GM03348 (cell line): ENCODE results near the gene OGDH.
"Not testable (repeated sequence)": the region's sequence is repeated elsewhere in the genome, so short reads cannot be mapped to it uniquely, and the experiment has no call there.

Experiments
- DNase-seq: peaks from one replicate; pipeline ENCODE4 v3.0.0; 2012; ENCODE audit warnings: low spot score

The OGDH gene

GRCh38 chr7:44667190-44667589 lies 60.8 kb downstream of the OGDH start:
- DNase-seq: no peak

- DNase-seq: no peak
These were observed 64.6 kb downstream of the OGDH start for GRCh38 chr7:44671069-44671468.

DNA sequence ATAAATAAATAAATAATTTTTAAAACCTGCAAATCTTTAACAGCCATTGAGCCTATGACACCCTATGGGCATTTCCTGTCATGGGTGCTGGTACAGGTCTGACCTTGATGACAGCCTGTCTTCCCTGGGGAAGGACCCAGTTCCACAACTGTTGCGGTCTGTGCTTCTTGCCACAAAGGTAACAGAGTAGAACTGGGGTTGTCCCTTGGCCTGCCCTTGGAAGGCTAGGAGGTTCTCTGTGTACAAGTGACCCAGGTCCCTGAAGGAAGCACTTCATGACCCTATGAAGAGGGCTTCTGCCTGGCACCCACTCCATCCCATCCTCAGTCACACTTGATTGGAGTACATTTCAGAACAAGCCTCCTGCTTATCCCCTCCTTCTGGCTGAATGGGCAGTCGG lies 66.9 kb downstream of the OGDH start:
- DNase-seq: no peak

- DNase-seq: no peak
These were observed 67.3 kb downstream of the OGDH start for GRCh38 chr7:44673771-44674170.

DNA sequence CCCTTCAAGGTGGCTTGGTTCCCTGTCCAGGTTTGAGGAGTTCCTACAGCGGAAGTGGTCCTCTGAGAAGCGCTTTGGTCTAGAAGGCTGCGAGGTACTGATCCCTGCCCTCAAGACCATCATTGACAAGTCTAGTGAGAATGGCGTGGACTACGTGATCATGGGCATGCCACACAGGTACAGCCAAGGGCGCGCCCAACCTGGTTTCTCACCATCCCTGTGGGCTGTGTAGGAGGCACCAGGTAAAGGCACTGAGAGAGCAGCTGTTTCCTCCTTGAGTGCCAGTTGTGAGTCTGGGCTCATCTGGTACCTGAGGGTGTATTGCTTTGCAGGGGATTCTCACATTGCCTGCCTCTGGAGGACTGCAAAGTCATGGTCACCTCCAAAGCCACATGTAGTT lies 68.0 kb downstream of the OGDH start:
- DNase-seq: no peak

DNA sequence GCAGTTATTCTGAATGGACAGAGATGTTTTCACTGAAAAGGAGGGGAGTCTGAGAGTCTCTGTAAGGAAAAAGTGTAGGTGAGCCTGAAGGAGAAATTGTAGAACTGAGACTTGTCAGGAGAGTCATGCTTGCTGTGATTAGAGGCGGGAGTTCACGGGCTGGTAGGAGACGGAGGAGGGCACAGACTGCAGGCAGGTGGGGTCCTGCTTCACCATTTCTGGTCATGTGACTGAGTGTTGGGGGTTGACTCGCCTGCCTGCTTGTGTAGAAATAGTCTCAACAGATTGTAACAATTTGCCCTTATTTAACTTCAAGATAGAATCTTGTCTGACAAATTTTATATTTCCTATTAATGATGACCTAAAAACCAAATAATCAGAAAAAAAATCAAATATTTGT lies 70.3 kb downstream of the OGDH start:
- DNase-seq: no peak

GRCh38 chr7:44678101-44678470 lies 71.7 kb downstream of the OGDH start:
- DNase-seq: peak; percentile 55

- DNase-seq: peak; percentile 86
These were observed 72.2 kb downstream of the OGDH start for GRCh38 chr7:44678471-44679179.

GRCh38 chr7:44681645-44682044 lies 75.2 kb downstream of the OGDH start:
- no peak for DNase-seq

DNA sequence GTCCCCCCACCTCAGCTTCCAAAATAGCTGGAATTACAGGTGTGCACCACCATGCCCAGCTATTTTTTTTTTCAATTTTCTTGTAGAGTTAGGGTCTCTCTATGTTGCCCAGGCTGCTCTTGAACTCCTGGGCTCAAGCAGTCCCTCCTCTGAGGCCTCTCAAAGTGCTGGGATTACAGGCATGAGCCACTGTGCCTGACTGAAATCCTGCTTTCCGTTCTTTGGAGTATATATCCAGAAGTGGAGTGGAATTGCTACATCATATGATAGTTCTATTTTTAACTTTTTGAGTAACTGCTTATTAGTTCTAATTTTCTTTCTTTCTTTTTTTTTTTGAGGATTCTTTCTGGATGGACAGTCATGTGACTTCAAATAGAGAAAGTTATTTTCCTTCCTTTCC lies 79.3 kb downstream of the OGDH start:
- DNase-seq: no peak

DNA sequence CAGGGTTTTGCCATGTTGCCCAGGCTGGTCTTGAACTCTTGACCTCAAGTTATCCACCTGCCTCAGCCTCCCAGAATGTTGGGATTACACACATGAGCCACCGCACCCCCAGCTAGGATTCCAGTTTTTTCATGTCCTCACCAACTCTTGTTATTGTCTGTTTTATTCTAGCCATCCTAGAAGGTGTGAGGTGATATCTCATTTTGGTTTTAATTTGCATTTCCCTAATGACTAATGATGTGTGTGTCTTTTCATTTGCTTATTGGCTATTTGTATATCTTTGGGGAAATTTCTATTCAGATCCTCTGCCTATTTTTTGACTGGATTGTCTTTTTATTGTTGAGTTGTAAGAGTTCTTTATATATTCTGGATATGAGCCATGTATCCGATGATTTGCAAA lies 83.0 kb downstream of the OGDH start:
- DNase-seq: no peak

GRCh38 chr7:44693641-44694313 lies 87.3 kb downstream of the OGDH start:
- DNase-seq: peak; percentile 81

- no peak for DNase-seq
These were observed 87.9 kb downstream of the OGDH start for GRCh38 chr7:44694326-44694725.

- DNase-seq: no peak
These were observed 88.3 kb downstream of the OGDH start for GRCh38 chr7:44694766-44695165.

DNA sequence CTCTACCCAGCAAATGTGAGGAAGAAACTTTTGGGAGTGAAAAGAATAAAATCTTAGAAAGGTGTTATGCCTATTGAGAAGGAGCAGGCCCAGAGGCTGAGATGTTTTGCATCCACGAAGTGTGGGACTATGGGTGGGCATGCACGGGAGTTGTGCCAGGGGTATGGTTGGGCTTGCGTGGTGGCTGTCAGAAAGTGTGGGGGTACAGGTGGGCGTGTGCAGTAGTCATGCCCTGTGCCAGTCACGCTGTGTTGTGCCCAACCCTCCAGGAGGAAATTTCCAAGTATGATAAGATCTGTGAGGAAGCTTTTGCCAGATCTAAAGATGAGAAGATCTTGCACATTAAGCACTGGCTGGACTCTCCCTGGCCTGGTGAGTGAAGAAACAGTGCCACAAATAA lies 89.3 kb downstream of the OGDH start:
- no peak for DNase-seq

- no peak for DNase-seq
These were observed 90.3 kb downstream of the OGDH start for GRCh38 chr7:44696728-44697127.

GRCh38 chr7:44697136-44698045 lies 91.0 kb downstream of the OGDH start:
- DNase-seq: no peak

GRCh38 chr7:44698046-44698580 lies 91.7 kb downstream of the OGDH start:
- DNase-seq: no peak

GRCh38 chr7:44699598-44699997 lies 93.2 kb downstream of the OGDH start:
- not testable (repeated sequence) for DNase-seq

- no peak for DNase-seq
These were observed 93.9 kb downstream of the OGDH start for GRCh38 chr7:44700322-44700721.

DNA sequence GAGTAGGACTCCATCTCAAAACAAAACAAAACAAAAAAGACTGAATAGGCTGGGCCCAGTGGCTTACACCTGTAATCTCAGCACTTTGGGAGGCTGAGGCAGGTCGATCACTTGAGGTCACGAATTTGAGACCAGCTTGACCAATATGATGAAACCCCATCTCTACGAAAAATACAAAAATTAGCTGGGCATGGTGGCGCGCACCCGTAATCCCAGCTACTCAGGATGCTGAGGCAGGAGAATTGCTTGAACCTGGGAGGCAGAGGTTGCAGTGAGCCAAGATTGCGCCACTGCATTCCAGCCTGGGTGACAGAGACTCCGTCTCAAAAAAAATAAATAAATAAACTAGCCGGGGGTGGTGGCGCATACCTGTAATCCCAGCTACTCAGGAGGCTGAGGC lies 97.0 kb downstream of the OGDH start:
- not testable (repeated sequence) for DNase-seq

- no peak for DNase-seq
These were observed 97.5 kb downstream of the OGDH start for GRCh38 chr7:44703921-44704320.

GRCh38 chr7:44705434-44705833 lies 99.0 kb downstream of the OGDH start:
- no peak for DNase-seq
